Activated CD4-positive, alpha-beta T cell treated with anti-CD3 and anti-CD28 coated beads, Interleukin-10, Interleukin-2, amounts not matched to agents 100 ng/mL and 50 ng/mL, durations not matched to agents 16 hours and 8 hours (primary cell): ENCODE measurements around the gene SNX33.
"Not testable (repeated sequence)": the region's sequence is repeated elsewhere in the genome, so short reads cannot be mapped to it uniquely, and the experiment has no call there.

Source experiments
- DNase-seq: peaks from one replicate; pipeline ENCODE4 v3.0.0-alpha.2; 2020

Gene SNX33

GRCh38 chr15:75686212-75686642 lies 38.5 kb downstream of the SNX33 start:
- peak; percentile 84 for DNase-seq

- no peak for DNase-seq
These were observed 40.0 kb downstream of the SNX33 start for GRCh38 chr15:75687486-75688277.

GRCh38 chr15:75688278-75688557 lies 40.5 kb downstream of the SNX33 start:
- no peak for DNase-seq

GRCh38 chr15:75688831-75689230 lies 41.1 kb downstream of the SNX33 start:
- no peak for DNase-seq

- DNase-seq, result not testable (repeated sequence)
These were observed 41.7 kb downstream of the SNX33 start for GRCh38 chr15:75689429-75689828.

GRCh38 chr15:75692311-75692710 lies 44.6 kb downstream of the SNX33 start:
- DNase-seq, result not testable (repeated sequence)

GRCh38 chr15:75693028-75693427 lies 45.3 kb downstream of the SNX33 start:
- DNase-seq, result not testable (repeated sequence)

- DNase-seq, result no peak
These were observed 46.0 kb downstream of the SNX33 start for GRCh38 chr15:75693501-75694240.

- DNase-seq, result peak; percentile 12
These were observed 46.8 kb downstream of the SNX33 start for GRCh38 chr15:75694241-75695182.

- DNase-seq, result no peak
These were observed 47.5 kb downstream of the SNX33 start for GRCh38 chr15:75695220-75695619.

GRCh38 chr15:75695634-75696310 lies 48.1 kb downstream of the SNX33 start:
- DNase-seq, result no peak

GRCh38 chr15:75696311-75696720 lies 48.6 kb downstream of the SNX33 start:
- no peak for DNase-seq

GRCh38 chr15:75696854-75697259 lies 49.1 kb downstream of the SNX33 start:
- DNase-seq, result no peak

GRCh38 chr15:75697523-75697922 lies 49.8 kb downstream of the SNX33 start:
- no peak for DNase-seq

- not testable (repeated sequence) for DNase-seq
These were observed 50.4 kb downstream of the SNX33 start for GRCh38 chr15:75697974-75698747.

- DNase-seq, result not testable (repeated sequence)
These were observed 51.8 kb downstream of the SNX33 start for GRCh38 chr15:75699517-75699916.

- not testable (repeated sequence) for DNase-seq
These were observed 52.5 kb downstream of the SNX33 start for GRCh38 chr15:75699961-75700874.

GRCh38 chr15:75701071-75702003 lies 53.6 kb downstream of the SNX33 start:
- not testable (repeated sequence) for DNase-seq

GRCh38 chr15:75702436-75702835 lies 54.7 kb downstream of the SNX33 start:
- DNase-seq, result no peak
